ENCODE data around the gene AGBL1.

The AGBL1 gene

DNA sequence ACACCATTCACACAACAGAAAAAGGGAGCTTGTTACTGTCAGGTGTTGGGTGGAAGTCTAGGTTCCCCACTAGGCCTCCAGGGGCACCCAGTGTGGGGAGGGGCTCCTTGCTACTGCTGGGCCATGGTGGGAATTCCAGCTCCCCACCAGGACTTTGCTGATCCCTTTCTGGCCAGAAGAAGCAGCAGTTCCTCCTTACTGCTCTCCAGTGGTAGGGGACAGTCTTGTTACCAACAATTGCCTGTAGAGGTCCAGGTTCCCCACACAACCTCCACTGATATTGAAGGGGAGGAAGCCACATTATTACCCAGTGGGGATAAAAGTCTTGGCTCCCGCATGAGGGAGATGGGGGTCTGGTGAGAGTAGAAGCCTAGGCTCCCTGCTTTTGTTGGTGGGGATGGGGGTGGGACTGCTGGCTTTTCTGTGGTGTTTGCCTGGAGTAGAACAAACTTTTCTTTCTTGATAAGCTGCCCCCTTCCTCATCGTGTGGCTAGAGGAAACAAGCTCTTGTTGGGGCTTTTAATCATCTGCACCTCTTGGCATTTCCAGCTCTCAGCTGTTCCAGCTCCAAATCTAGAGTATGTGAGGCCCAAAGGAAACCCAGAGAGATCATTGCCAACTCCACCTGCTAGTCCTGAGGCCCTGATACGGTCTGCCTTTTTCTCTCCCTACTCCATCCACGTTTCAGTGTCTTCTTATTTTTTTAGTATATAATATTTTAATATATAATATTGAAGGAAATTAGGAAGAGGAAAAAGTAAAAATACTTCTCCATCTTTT, 824.2 kb downstream of the AGBL1 start:
- DNase-seq = no peak

DNA sequence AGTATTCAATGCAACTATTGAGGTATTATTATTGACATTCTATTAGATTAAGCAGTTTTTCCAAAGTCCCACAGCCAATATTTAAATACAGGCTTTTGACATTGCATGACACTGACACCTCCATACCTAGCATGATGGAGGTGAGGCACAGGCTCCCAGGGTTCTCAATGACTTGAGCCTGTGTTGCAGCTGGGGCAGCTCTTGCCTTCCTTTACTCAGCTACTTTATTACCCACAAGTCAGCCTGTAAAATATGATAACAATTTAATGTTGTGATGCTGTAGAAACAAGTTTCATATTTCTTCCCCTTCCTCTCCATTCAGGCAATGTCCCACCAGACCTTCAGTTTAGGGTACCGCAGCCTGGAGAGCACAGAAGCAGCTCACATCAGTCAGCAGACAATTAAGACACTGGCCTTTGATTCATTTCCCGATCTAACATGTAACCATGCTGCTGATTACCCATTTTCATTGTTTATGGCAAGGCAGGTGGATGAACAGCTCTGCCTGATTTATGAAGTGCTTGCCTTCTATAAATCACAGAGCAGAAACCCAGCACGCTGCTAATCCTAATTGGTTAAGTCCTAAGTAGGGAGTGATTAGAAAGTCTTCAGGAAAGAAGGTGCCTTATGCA, 826.1 kb downstream of the AGBL1 start:
- no peak for DNase-seq

DNA sequence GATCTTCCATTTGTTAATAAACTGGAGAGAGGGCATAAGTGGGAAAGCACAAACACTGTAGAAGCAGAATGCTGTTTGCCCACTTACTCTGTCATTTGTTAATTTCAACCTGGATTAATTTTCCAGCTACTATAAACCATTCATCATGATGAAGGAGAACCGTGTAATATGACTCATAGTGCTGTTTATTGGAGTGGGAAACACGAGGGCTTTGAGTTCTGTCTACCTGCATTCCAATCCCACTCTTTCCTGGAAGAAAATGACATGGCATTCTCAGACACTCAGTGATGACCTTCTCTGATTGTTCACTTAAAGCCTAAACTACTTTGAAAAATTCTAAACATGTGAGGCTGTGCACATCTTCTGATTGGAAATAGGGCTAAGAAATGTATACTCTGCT, 826.7 kb downstream of the AGBL1 start:
- no peak for DNase-seq

DNA sequence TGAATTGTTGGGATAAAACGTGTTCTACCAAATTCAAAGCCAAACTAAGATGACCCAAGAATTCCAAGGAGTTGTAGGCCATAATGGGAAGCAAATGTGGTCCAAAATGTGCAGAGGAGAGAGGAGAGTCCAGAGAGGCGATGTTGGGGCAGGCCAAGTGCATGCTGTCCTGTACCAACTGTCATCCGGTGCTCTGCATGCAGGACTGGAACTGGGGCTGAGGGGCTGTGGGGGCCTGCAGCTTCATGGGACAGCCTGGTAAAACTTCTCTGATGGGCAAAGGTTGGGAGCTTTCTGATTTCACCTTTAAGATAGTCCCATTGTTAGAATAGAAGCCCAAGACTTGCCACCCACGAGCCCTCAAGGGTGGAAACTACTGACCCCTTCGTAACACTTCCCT, 831.4 kb downstream of the AGBL1 start:
- no peak for DNase-seq

DNA sequence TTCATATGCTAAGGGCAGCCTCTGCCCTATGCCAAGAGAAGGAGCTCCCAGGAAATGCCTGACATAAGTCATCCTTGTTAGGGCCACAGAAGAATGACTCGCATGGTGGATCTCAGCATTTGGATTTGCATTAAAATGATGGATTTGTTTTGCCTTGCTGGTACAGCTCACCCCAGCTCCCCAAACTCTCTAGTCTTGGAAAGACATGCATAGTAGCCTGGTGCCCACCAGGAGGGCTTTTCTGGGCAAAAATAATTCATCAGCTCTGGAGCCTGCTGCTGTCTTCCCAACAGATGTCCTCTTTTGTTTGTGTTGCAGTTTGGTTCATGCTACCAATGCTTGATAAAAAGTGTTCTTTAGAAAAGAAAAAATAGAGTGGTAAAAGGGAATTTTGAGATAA, 833.0 kb downstream of the AGBL1 start:
- DNase-seq = no peak

DNA sequence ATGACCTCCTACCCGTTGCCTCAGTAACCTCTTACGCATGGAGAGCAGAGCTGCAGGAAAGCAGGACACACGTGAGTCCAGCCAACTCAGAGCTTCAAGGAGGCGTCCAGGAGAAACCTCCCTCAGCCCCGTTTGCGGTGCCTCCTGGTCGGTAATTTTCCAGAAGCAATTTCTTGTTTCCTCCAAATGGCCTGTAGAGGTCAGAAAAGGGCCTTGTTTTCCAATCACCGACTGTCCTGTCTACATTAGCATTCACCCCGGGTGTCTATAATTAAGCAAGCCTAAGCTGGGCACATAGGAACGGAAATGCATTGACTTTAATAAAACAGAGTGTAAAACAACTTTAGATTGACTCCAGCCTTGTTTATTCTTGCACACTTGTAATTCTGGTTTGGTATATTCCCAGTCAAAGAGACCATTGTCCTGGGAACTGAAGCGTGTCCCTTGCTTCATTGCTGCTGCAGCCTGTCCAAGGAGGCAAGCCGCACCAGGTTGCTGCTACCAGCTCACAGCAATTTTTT, 836.2 kb downstream of the AGBL1 start:
- peak; percentile 0 for DNase-seq

DNA sequence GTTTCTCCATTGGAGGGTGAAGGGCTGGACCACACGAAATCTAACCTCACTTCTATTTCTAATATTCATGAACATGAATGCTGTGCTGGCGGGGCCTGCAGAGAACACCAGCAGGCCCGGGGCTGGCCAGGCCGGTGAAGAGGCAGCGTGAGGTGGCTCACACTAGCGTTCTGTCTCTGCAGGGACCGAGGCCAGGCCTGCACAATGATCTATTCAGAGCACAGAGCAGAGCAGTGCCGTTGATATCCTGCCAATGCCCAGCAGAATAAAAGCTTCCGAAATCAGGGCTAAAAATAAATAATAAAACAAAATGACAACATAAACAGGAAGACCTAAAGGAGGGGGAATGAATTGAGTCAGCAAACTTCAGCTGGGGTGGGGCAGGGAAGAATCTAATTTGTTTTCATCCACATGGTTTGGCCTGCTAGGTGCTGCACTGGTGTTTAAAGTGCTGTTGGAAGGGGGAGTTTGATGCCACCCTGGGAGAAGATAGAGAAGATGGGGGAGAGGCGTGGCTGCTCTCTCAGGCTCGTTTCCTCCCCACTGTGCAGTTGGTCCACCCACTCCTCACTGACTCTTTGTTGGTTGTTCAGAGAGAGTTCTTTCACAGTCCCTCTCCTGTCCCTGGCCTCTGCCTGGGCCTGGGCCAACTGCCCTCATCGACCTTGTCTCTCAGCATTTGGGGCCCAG, 837.1 kb downstream of the AGBL1 start:
- DNase-seq = no peak

DNA sequence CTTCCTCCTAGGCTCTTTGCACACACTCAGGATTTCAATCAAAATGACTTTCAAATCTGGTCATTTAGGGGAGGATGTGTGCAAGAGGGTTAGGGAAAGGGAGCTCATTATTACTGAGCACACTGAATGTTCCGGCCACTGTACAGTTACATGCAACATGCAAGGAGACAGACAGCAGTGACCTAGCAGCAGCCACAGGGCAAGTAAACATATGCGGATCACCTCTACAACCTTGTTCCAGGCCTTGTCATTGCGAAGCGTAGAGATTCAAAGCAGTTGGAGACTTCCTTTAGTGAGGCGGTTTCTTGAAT, 837.6 kb downstream of the AGBL1 start:
- DNase-seq = no peak

DNA sequence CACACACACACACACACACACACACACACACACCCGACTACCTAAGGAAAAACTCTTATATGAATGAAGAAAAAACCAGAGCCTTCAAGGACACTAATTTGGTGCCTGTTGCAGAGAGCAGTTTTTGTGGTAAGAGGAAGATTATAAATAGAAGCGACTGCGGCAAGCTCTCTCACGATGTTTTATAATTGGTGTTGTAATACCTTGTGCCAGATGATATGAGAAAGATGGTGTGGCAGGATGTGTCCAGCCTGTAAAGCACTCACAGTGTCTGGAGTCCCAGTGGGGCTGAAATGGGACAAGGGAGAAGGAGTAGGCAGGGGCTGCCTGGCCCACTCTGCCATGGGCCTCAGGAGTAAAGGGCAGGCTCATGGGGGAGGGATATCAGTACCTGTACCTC, 839.9 kb downstream of the AGBL1 start:
- DNase-seq = no peak

DNA sequence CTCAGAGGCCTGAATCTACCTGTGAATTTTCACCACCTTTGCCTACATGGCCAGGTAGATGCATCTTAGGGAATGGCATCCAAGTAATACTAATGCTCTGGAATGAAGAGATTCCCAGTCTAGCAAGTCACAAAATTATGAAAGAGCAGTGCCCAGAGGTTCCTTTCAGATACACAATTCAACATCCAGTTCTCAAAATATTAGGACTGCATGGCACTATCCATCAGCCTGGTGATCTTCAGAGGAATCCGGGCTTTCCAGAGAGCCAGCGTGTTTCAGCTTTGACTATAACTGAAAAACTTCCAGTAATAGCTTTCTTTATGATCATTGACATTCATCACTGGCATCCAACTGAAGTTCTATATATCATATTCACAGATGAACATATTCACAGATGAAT, 849.8 kb downstream of the AGBL1 start:
- no peak for DNase-seq

DNA sequence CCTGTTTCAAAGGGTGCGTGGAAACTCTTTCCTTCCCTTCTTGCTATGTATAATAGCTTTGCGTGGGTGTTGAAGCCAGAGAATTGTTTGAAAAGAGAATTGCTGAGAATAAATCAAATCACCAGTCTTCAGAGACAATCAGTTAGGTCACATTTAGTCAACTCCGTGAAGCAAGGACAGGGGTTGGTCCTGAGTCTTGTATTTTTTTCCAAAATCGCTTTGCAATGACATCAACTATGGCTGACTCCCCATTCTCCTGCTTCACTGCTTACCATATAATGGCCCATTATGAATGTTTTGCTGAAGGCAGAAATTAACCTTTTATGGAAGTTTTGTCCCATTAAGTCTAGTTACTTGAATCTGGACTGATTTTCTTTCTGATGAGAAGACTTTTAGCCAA, 852.8 kb downstream of the AGBL1 start:
- no peak for DNase-seq

DNA sequence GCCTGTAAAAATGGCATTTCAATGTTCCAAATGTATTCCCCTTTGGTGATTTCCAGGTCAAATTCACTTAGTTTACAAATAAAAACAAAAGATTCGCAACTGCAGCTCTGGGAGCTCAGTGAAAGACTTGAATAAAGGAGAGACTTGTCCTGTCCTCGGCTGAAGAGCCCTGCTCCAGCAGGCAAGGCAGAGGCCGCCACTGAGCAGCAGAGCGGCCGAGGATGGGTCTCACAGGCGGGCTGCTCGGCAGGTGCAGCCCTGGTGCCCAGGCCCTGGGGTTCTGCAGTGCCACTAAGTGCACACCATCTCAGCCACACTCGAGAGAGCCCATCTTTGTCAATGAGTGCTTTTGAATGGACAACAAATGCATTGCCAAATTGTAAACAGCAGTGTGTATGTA, 856.2 kb downstream of the AGBL1 start:
- no peak for DNase-seq

DNA sequence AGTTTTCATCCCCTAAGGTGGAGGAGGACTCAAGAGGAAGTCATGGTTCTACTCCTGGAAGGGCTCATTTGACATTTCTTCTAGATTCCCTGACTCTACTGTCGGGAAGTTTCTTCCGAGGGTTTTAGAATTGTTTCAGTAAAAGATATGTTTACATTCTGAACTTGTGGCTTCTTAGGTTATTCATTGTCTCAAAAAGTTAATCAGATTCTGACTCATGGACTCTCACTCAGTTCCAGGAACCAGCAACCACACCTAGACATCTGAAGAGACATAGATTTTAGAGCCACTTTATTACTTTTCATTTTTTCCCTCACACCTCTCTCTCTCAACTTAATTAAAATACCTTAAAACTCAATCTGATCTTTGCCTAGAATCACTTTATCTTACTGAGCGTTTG, 862.6 kb downstream of the AGBL1 start:
- DNase-seq = no peak

DNA sequence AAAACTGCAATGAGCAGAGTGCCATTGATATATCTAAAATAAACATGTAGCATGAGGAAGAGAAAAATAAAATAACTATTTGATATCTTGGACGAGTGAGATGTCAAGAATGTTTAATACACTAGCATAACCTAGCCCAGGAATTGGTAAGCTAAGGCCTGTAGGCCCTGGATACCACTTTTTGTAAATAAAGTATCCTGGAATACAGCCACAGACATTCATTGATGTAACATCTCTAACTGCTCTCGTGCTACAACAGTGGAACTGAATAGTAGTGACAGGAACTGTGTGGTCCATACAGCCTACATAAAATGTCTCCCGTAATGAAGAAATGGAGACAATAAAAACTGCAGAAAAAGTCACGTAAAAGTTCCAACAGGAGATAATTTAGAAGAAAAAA, 869.0 kb downstream of the AGBL1 start:
- no peak for DNase-seq

DNA sequence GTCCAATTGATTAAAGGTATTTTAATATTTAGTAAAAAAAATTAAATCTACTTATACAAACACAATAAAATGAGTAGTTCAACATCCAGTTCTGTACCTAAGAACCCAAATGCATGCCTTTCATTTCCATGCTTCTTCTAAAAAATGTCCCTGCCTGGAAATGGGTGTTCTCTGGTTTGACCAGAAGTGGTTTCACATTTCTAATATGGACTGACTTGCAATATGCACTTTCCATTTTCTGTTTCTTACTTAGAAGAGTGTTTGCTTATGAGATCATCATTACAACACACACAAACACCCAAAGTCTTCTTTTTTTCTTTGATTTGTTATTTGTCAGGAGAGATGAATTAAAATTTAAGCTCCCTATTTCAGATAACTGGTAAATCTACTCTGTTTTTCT, 879.6 kb downstream of the AGBL1 start:
- no peak for DNase-seq

DNA sequence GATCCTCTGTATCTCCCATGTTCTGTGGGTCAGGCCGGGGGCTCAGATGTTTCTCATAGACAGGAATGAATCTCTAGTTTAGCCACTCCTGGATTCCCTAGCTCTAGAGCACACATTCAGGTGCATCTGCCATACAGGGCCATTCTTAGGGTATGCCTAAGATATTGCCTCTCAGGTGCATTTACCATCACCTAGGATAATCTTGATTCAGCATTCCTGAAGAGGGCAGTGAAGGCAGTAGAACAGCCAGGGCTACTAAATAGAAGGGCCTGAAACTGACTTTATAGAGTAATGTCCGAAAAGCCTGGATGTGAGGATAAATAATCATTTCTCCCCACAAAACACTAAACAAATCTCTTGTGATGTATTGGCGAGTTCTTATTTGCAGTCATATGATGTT, 882.0 kb downstream of the AGBL1 start:
- no peak for DNase-seq

DNA sequence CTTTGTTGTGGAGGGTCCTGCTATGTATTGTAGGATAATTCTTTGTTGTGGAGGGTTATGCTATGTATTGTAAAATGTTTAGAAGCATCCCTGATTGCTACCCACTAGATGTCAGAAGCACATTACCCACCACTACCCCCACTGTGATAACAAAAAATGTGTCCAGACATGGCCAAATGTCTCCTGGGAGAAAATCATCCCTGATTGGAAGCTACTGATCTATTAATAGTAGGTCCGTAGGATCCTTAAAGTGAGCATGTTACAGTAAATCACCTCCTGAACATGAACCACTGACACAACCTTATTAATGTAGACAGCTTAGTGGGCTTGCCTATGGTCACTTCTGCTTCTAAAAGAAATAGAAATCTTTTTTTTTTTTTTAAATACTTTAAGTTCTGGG, 884.6 kb downstream of the AGBL1 start:
- DNase-seq = no peak

DNA sequence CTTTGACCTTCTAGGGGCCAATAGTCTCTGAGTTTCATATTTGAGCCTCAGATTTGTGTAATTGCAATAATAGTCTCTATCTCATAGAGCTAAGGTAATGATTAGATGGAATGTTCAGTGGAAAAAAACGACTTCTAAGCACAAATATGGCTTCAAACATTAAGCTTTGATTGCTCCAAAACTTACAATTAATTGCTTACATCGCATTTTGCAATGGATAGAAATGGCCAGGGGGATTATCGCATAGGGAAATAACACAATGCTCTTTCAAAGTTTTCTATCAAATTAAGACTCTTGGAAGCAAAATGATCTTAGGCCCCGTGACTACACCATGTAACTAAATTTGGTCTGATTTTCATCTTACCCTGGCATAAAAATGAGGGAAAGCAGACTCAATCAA, 888.6 kb downstream of the AGBL1 start:
- DNase-seq = no peak

DNA sequence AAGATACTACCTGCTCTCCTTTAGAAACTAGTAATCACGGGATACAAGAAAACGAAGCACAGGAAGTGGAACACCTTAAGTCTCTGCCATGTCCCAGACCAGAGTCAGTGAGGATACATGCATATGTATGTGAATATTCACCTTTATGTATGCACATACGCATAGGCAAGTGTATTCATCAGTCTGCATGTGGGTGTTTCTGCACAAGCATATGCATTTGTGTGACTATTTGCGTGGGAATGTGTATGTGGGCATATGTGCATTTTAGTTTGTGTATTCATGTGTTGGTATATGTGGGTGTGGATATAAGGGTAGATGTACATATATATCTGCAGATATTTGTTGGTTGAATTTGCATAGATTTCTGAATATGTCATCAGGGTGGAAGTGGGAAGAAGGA, 889.7 kb downstream of the AGBL1 start:
- DNase-seq = no peak

DNA sequence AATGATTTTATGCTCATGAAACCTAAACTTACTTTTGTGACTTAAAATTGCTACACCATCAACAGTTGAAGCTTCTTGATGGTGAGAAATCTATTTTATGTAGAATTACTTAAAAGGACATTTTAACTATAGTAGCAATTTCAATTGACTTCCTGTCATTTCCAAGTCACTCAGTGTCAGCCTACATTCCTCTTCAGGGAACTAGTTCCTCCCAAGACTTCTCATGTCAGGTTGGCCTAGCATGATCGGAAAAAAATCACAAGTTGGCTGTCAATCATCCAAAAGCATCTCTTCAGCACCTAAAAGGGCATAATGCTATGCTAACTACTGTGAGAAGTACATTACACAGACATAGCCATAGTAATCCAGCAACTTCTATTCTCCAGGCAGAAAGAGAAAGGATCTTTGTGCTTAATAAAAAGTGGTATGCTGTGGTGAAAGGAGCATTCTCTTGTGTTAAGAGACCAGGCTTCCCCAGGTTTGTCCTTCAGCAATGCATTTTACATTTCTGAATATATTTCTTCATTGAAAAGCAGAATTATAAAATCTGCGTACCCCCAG, 893.7 kb downstream of the AGBL1 start:
- no peak for DNase-seq

DNA sequence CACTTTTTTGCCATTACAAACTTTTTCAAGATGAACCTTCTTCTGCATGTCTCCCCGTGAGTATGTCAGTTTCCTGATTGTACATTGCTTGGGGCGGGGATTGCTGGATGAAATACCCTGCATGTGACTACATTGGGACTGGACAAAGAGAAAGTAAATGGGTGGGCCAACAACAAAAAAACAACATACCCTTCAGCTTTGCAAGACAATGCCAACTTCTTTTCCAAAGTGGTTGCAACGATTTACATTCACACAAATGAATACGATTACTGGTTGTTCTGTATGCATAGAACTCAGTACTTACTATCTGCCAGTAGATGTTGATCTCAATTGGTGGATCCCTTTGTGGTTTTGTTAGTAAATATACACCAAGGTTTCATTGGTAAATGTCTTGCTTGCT, 908.4 kb downstream of the AGBL1 start:
- DNase-seq = no peak

DNA sequence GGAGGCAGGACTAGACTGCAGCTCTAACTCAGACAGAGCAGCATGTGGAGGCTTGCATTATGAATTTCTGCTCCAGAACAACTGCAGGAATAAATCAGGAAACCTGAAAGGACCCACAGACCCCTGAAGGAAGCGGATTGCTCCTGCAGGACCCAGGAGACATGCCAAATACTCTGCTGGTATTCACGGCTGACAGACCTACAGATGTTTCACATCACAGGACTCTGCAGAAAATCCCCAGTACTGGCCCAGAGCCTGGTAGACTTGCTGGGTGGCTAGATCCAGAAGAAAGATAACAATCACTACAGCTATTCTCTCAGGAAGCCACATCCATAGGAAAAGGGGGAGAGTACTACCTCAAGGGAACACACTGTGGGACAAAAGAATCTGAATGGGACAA, 942.1 kb downstream of the AGBL1 start:
- no peak for DNase-seq

DNA sequence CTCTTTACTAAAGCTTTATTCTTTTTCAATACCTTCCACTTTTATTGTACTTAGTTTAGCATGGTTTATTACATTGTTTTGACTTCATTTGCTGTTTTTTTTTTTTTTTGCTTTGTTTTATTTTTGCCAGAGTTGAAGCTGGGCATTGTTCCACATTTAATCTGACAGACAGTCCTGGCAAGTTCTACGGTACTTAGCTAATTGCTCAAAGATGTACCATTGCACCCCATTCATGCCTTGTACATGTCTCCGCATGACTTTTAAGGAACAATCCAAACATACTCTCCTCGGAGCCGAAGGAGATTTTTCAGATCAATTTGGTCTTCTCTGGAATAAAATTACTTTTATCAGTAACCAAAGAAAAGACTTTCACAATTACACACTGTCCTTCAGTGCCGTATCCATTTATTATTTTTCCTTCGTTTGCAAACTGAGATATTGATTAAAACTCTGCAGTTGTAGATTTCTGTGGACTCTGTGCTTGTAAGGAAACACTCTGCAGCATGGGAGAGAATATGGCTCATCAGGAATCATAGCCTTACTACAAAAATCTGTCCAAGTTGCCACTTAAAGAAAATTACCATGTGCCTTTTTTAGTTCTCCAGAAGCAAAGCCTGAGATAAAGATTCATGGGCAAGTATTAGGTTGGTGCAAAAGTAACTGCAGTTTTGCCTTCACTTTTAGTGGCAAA, 952.0 kb downstream of the AGBL1 start:
- DNase-seq = no peak
